Left cardiac atrium (tissue), 4 donors: Measurements from ENCODE around the gene EZR. TPM values are rescaled to one million over a fixed set of nuclear protein-coding genes. Genes with fewer than 3 reads are reported as not detected.

Experiments
- ATAC-seq, 2 donors: fragments of 200-7000 bp; cut with Tn5 transposase; one replicate each; pipeline ENCODE4 v1.9.1; 2020; ENCODE audit warnings: mild to moderate bottlenecking in 2 of 2, moderate library complexity in 2 of 2
- DNase-seq: peaks from one replicate; pipeline ENCODE4 v3.0.0-alpha.2; 2020
- intact Hi-C, 2 donors: fragments of 100-400 bp; cut with DNase I; formaldehyde crosslinking; loops; one replicate each; pipeline versions ENCODE4 v1.14.1 to v1.15.1; 2022 to 2023
- total RNA-seq, 2 donors: library from RNA; stranded (reverse); fragmentation: NEBNext Ultra II Directional; extraction: Animal tissue kit (Norgen Biotek cat#: 25700); gene quantifications; one replicate each; pipeline ENCODE4 v1.2.1, GENCODE V29; 2021
- donor health status: DM: no; HTN: yes; CAD: no.
- donor health status: DM: no; HTN: yes; CAD: no; lungs with severe emphysema.
- donor health status: DM: yes; HTN: yes; CAD: no.
- donor health status: Dilated cardiomyopathy.

Gene EZR
- total RNA-seq, 2 donors from 2014 or later: 140 to 217 TPM

GRCh38 chr6:158769771-158770432, 49.3 kb downstream of the EZR start:
- DNase-seq (peak; percentile 65), ATAC-seq (peak; percentile 27 to 48)
- intact Hi-C loops: no loop called here

DNA sequence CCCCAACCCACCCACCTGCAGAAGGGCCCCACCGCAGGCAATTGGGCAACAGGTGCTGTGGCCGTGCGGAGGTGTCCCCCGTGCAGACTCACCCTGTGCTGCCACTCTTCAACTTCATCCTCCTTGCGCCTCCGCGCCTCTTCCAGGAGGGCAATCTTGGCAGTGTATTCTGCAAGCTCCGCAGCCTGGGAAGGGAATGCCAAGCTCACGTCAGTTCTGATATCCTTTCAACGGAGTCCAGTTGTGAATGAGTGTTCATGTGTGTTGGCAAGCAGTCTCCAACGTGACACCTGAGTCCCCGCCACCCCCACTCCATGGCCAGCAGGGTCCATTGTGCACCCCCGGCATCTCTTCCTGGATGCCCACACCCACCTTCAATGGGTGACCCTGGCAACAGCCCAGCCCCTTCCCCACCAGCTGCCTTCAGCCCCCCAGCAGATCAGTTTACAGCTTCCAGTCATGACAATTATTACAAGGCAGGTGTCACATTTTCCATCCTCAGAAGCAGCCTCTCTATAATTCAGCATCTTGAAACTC, 49.9 kb downstream of the EZR start:
- no peak for DNase-seq
- intact Hi-C loops: no loop called here
- ATAC-seq: peak; percentile 2 to 66

DNA sequence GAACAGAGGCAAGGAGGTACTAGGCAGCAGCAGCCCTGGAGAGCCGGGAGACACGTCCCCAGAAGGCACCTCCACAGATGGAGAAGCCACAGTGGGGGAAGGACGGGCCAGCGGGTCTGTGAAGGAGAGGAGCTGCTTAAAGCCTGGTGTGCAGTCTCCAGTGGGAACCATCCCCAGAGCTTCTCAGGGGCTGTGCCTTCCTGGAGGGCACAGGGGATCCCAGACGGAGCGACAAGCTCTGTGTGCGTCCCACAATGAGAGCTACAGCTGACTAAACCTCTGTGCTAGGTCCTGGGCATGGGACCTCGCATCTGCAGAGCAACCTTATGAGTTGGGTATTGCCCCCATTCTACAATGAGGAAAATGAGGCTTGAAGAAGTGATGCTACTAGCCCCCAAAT, 50.7 kb downstream of the EZR start:
- no peak for DNase-seq
- intact Hi-C loops: no loop called here
- ATAC-seq: no peak

DNA sequence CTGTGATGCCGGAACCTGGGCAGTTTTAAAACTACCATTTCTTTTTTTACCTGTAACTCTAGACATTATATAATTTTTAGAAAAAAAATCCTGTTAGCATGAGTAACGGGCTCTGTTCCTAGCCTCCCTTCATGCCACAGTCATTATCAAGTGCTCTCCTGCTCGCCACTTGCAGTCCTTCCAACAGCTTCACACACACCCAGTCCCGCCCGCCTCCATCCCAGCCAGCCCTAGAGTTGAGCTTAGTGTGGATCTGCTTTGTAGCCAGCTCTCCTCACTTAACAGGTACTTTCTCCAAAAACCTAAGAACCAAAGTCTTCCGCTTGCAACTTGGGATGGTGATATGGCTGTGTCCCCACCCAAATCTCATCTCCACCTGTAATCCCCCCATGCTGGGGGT, 51.5 kb downstream of the EZR start:
- no peak for ATAC-seq
- intact Hi-C loops: no loop called here
- no peak for DNase-seq

DNA sequence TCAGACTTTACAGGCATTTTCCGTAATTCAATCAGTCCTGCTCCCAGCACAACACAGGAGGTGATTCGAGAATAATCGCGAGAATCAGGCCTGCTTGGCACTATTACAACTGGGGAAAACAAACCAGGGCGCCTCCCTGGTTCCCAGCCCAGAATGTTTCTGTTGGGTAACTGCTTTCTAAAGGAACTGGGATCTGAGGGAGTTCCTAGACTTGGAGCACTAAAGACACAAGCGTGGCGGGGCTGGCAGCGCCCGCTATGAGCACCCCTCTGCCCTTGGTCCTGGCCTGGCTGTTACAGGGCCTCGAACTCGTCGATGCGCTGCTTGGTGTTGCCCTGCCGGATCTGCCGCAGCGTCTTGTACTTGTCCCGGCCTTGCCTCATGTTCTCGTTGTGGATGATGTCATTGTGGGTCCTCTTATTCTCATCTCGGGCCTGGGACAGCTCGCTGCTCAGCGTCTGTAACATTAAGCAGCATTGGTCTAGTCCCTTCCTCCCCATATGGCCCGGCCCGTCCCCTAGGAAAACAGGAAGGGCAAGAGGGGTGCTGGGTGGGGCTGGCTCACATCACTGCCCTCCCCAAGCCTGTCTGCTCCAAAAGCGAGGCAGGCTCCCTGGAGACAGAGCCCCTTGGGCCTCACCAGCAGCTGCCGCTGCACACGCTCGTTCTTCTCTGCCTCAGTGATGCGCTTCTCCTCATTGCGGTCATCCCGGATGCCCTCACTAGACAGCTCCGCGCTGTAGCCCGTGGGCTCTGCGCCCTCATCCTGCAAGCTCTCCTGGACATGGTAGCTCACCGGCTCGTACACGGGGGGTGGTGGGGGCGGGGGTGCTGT, 52.3 kb downstream of the EZR start:
- intact Hi-C loops: no loop called here
- DNase-seq (no peak), ATAC-seq (no peak)

DNA sequence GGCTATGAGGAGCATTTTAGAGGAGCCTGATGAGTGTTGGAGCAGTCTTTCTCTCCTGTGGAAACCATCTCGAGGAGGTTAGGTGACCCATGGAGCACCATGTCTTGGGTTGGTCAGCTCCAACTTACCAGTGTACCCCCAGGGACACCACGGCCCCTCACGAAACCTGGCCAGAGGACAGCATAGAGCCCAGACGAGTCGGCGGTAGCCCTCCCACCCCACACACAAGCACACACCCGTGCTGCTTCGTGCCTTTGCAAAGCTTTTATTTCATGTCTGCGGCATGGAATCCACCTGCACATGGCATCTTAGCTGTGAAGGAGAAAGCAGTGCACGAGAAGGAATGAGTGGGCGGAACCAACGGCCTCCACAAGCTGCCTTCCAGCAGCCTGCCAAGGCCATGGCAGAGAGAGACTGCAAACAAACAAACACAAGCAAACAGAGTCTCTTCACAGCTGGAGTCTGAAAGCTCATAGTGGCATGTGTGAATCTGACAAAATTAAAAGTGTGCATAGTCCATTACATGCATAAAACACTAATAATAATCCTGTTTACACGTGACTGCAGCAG, 53.6 kb downstream of the EZR start:
- ATAC-seq (no peak), DNase-seq (no peak)
- intact Hi-C loops: no loop called here

DNA sequence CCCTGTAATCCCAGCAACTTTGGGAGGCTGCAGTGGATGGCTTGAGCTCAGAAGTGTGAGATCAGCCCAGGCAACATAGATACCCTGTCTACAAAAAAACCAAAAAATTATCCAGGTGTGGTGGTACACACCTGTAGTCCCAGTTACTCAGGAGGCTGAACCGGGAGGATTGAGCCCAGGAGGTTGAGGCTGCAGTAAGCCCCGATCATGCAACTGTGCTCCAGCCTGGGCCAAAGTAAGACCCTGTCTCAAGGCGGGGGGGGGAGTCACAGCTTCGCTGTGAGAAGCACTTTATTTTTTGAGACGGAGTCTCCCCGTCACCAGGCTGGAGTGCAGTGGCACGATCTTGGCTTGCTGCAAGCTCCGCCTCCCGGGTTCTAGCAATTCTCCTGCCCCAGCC, 54.2 kb downstream of the EZR start:
- no peak for DNase-seq
- intact Hi-C loops: no loop called here
- no peak for ATAC-seq

DNA sequence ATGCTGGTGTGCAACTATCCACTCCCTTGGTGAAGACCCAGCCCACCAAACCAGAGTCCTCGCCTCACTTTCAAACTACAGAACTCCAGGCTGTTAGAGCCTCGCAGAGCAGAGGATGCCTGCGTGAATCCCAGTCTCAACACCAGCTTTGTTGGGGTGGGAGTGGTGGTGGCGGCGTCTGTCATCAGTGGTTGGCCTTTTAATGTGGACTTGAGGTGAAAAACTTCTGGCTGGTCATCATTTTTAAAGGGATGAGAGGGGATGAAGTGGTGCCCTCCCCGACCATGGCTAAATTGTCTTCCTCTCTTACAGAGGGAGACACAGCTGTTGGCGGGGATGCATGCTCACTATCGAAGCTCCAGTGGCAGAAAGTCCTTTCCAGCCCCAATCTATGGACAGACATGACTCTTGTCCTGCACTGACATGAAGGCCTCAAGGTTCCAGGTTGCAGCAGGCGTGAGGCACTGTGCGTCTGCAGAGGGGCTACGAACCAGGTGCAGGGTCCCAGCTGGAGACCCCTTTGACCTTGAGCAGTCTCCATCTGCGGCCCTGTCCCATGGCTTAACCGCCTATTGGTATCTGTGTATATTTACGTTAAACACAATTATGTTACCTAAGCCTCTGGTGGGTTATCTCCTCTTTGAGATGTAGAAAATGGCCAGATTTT, 54.9 kb downstream of the EZR start:
- no peak for DNase-seq
- intact Hi-C loops: no loop called here
- no peak for ATAC-seq

GRCh38 chr6:158763434-158764182, 55.6 kb downstream of the EZR start:
- intact Hi-C loops: no loop called here
- ATAC-seq: no peak
- no peak for DNase-seq

GRCh38 chr6:158762787-158763433, 56.3 kb downstream of the EZR start:
- intact Hi-C loops: no loop called here
- DNase-seq: peak; percentile 52
- ATAC-seq: peak; percentile 3 to 17

DNA sequence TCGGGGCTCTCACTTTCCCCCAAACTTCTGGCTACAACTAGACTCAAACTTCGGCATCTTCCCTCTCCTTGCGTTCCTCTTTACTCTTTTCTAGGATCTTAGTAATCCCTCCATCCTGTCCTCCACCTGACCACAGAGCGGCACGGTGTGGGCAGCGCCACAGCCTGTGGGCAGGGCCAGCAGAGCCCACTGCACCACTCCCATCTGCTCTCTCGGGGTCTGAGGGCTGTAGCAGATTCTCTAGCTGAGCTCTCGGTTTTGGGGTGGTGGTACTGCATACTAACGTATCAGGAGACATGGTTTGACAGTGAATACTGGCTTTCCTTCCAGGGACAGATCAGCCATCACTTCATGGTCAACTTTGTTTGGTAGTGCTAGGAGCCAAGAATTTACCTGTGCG, 57.4 kb downstream of the EZR start:
- intact Hi-C loops: no loop called here
- DNase-seq: no peak
- ATAC-seq: peak in 1 of 2 donors; percentile 2

DNA sequence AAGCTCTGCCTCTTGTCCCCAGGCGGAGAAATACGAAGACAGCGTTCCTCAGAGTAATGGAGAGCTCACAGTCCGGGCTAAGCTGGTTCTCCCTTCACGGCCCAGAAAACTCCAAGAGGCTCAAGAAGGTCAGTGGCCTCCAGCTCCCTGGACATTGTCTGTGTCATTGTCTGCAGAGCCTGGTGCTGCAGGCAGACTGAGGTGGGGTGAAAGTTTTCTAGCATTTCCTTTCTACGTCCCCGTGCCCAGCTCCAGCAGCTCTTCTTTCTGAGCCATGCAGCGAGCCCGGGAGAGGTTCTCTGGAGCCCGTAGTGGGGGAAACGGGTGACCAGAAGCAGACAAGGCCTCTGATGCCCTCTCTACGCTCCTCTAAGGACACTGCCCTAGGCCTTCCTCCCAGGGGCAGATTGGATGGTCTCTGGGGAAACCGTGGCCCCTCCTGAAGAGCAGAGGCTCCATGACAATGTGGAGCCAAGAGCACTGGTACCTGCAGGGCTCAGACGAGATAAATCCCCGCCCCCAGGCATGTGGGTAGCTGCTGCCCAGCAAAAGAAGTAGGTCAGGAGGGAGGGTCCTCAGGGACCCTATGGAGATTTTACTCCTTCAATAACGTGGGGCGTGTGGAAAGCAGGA, 58.4 kb downstream of the EZR start:
- intact Hi-C loops: no loop called here
- DNase-seq (no peak), ATAC-seq (peak in 1 of 2 donors; percentile 2)

- intact Hi-C loops: no loop called here
- ATAC-seq (peak in 1 of 2 donors; percentile 2), DNase-seq (no peak)
Observed at GRCh38 chr6:158759966-158760617, 59.1 kb downstream of the EZR start.

DNA sequence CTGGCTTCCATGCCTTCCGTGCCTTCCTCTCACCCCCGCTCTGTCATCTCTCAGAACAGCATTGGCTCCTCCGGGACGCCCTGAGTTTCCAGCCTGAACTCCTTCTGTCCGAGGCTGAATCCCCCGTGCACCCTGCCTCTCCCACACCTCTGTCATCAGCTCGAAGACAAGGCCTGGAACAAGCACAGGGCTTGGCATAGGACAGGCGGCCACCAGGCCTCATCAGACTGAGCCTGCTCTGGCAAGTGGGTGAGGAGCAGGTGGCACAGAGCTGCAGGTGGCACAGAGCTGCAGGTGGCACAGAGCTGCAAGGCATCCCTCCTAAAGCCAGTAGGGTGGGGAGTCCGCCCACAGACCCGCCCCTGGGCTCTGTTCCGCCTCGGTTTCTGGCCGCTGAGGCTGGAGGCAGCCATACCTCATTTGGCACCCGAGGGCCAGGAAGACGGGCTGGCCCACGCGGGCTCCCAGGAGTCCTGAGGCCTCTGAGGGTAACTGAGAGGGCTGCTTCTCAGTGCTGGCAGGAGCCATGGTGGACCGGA, 60.2 kb downstream of the EZR start:
- DNase-seq (no peak), ATAC-seq (peak in 1 of 2 donors; percentile 1)
- intact Hi-C loops: no loop called here

DNA sequence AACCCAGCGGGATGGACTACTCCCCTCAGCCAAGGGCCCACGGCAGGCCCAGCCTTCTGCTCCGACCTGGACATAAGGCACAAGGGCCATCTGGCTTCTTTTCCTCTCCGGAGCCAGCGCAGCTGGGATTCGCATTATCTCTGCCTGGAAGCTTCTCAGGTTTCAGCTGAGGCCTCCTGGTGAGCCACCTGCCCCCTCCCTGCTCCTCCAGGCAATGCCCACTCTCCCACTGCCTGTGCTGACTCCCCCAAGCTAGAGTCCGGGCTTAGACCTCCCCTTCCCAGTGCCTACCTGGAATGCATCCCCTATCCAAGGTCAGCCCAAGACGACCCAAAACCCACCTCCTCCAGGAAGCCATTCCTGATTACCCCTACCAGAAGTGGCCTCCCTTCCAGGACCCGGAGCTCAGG, 60.7 kb downstream of the EZR start:
- ATAC-seq (peak in 1 of 2 donors; percentile 3), DNase-seq (no peak)
- intact Hi-C loops: no loop called here

- ATAC-seq (no peak), DNase-seq (no peak)
Observed at GRCh38 chr6:158757753-158758090, 61.4 kb downstream of the EZR start.

DNA sequence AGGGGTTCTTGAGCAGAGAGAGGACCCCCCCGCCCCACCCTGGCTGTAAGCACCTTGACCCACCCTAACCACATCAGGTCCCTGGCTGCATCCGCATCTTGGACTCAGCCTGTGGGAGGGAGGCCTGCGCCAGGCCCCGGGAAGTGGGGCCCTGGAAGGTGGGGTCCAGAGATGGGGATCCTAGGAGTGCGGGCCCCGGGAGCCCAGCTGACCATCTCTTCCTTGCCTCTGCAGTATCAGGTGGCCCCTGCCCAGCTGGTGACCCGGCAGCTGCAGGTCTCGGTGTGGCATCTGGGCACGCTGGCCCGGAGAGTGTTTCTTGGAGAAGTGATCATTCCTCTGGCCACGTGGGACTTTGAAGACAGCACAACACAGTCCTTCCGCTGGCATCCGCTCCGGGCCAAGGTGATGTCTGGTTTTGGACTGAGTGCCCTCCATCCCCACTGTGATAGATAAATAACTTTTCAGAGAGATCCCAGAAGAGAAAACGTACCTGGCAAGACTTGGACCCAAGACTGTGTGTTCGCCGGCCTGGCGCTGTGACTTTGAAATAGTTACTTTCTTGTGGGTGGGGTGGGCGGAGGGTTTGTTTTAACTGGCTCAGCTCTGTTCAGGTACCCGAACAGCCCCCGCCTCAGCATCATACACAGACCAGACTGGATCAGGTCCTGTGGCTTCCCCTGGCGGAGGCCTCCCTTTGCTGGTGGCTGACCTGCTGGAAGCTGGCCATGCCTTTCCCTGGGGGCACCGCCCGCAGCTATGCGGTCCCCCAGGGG, 62.0 kb downstream of the EZR start:
- no peak for DNase-seq
- intact Hi-C loops: no loop called here
- no peak for ATAC-seq

More at GRCh38 chr6:158757753-158758090, 61.4 kb downstream of the EZR start:
- intact Hi-C loops: no loop called here
